22Rv1 (cell line): ENCODE measurements around the gene RAB3C.
"Not testable (repeated sequence)": the region's sequence is repeated elsewhere in the genome, so short reads cannot be mapped to it uniquely, and the experiment has no call there.

Experiments
- H3K27ac ChIP-seq: fragments of 450-650 bp; 2 replicates; pipeline ENCODE4 v1.5.1; 2017
- ZFX ChIP-seq: fragments of 450-650 bp; IDR thresholded peaks from 2 replicates; pipeline ENCODE4 v1.6.1; 2017; ENCODE audit warnings: antibody characterized with exemption, borderline replicate concordance
- TF ChIP-seq, protein P1 (sequence below): fragments of 450-650 bp; IDR thresholded peaks from 2 replicates; pipeline ENCODE4 v1.5.1; 2017; ENCODE audit warnings: mild to moderate bottlenecking

Gene RAB3C

DNA sequence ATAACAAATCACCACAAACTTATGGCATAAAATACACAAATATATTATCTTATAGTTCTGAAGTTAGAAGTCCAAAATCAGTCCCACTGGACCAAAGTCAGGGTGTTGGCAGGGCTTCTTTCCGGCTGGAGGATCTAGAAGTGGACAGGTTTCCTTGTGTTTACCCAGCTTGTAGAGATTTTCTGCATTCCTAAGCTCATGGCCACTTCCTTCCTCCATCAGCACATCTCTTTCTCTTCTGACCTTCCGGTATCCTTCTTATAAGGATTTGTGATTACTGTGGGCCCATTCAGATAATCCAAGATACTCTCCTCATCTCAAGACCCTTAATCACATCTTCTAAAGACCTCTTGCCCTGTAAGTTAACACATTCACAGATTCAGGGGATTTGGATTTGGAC lies 97.6 kb downstream of the RAB3C start:
- TF ChIP-seq, protein P1, sequence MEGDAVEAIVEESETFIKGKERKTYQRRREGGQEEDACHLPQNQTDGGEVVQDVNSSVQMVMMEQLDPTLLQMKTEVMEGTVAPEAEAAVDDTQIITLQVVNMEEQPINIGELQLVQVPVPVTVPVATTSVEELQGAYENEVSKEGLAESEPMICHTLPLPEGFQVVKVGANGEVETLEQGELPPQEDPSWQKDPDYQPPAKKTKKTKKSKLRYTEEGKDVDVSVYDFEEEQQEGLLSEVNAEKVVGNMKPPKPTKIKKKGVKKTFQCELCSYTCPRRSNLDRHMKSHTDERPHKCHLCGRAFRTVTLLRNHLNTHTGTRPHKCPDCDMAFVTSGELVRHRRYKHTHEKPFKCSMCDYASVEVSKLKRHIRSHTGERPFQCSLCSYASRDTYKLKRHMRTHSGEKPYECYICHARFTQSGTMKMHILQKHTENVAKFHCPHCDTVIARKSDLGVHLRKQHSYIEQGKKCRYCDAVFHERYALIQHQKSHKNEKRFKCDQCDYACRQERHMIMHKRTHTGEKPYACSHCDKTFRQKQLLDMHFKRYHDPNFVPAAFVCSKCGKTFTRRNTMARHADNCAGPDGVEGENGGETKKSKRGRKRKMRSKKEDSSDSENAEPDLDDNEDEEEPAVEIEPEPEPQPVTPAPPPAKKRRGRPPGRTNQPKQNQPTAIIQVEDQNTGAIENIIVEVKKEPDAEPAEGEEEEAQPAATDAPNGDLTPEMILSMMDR = no peak
- no peak for TF ChIP-seq ZFX
- no peak overlapping the region for H3K27ac ChIP-seq

DNA sequence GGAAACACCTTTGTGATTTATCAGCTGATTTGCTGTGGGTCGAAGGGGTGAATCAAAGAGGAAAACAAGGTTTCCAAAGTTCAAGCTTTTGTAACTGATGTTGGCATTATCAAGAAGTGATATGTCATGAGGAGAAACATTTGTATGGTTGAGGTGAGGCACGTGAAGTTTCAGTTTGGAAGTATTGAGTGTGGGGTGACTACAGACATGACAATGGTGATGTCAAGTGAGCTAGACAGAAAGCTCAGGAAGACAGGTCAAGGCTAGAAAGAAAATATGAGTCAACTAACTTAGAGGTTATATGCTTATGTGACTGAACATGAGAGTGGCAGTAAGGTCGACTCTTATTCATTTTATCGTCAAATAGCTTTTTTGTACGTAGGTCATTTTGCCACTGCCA lies 99.1 kb downstream of the RAB3C start:
- TF ChIP-seq, protein P1 = no peak
- no peak for TF ChIP-seq ZFX
- H3K27ac ChIP-seq = no peak overlapping the region

DNA sequence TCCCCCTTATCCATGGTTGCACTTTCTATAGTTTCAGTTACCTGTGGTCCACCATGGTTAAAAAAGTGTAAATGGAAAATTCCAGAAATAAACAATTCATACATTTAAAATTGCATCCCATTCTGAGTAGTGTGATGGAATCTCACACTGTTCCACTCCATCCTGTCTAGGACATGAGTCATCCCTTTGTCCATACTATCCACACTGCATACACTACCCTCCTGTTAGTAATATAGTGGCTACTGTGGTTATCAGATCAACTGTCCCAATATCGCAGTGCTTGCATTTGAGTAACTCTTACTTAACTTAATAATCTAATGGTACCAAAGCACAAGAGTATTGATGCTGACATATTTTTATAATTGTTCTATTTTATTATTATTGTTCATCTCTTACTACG lies 100.7 kb downstream of the RAB3C start:
- no peak for TF ChIP-seq ZFX
- TF ChIP-seq, protein P1 = no peak
- no peak overlapping the region for H3K27ac ChIP-seq

DNA sequence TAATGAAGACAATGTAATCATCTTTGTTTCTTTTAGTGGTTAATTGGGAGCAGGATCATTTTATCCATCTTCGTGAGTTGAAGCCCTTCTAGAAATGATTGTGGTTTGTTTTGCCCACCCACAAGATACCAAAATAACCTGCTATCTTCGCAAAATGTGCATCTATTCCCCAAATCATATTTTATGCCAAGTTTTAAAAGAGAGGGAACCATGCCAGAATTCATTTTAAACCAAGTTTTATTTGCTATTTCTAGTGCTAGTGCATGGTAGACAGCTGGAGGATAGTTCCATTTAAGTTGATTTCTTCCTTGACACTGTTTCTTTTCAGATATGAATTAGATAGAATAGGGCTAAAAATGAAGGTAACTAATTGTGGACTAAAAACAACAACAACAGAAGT lies 104.2 kb downstream of the RAB3C start:
- H3K27ac ChIP-seq = no peak overlapping the region
- TF ChIP-seq ZFX = no peak
- TF ChIP-seq, protein P1 = no peak

DNA sequence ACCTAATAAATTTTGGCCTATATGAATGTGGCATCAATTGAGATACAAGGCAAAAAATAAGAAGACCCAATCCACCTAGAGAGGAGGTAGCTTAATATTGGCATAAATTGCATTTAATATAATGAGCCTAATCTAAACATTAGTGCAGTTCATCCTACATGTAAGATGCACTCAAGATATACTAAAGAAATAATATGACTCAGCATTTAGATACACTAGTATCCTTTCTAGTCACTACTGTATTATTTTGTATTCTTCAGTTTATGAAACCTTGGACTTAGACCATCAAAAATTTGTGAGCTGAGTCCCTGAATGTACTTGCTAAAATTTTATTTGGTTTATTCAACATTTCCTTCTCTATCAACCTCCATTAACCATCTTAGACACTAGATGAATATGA lies 104.7 kb downstream of the RAB3C start:
- H3K27ac ChIP-seq = no peak overlapping the region
- TF ChIP-seq ZFX = no peak
- TF ChIP-seq, protein P1 = no peak

DNA sequence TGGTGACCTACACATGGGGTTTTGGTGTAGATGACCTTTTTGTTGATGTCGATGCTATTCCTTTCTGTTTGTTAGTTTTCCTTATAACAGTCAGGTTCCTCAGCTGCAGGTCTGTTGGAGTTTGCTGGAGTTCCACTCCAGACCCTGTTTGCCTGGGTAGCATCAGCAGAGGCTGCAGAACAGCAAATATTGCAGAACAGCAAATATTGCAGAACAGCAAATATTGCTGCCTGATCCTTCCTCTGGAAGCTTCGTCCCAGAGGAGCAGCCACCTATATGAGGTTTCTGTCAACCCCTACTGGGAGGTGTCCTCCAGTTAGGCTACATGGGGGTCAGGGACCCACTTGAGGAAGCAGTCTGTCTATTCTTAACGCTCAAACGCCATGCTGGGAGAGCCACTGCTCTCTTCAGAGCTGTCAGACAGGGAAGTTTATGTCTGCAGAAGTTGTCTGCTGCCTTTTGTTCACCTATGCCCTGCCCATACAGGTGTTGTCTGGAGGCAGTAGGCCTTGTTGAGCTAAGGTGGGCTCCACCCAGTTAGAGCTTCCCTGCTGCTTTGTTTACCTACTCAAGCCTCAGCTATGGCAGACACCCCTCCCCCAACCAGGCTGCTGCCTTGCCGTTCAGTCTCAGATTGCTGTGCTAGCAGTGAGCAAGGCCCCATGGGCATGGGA lies 116.3 kb downstream of the RAB3C start:
- H3K27ac ChIP-seq = not testable (repeated sequence)

DNA sequence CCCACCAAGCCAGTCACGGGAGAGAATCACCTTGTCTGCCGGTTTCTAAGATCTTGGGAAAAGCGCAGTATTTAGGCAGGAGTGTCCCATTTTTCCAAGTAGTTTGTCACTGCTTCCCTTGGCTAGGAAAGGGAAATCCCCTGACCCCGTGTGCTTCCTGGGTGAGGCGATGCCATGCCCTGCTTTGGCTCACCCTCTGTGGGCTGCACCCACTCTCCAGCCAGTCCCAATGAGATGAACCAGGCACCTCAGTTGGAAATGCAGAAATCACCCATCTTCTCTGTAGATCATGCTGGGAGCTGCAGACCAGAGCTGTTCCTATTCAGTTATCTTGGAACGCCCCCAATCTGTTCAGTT lies 116.9 kb downstream of the RAB3C start:
- TF ChIP-seq ZFX = no peak
- TF ChIP-seq, protein P1 = no peak
- no peak overlapping the region for H3K27ac ChIP-seq
